Spleen (tissue), 7 donors: Measurements from ENCODE around the gene SPATS2L.

ENCODE experiments used
- CTCF ChIP-seq, 11 experiments: fragments of 200-600 bp in 7 of 11; fragments of 450-650 bp in 4 of 11; sonication (generic) in 4 of 11; IDR thresholded peaks in 8 of 11; conservative IDR thresholded peaks in 3 of 11; 1 replicate in 7 of 11; 2 replicates in 4 of 11; pipeline versions ENCODE4 v1.4.0 to v1.8.0; 2016 to 2021; ENCODE audit warnings: antibody characterized with exemption in 11 of 11, inconsistent platforms in 4 of 11, mild to moderate bottlenecking in 1 of 11
- POLR2AphosphoS5 ChIP-seq, 3 donors: sonication (generic); formaldehyde crosslinking; IDR thresholded peaks; one replicate each; pipeline ENCODE4 v1.5.1; 2017; ENCODE audit warnings: antibody characterized with exemption in 3 of 3
- donor health status: DM: no; HTN: no; CAD: no; lungs with moderate emphysema.
- donor health status: DM: no; HTN: no; CAD: no.
- donor health status: DM: no; HTN: no; CAD: no.

- TF ChIP-seq CTCF (IDR thresholded peaks at IDR 0.05 in 8 of 11, conservative IDR thresholded peaks at IDR 0.05 in 3 of 11) (no peak), POLR2AphosphoS5 (IDR thresholded peaks at IDR 0.05) (no peak)
Observed at GRCh38 chr2:200300638-200301314, 5.7 kb upstream of the SPATS2L start.
